Measurements from ENCODE around the gene FAM20A.

FAM20A gene

GRCh38 chr17:68519911-68520310, 81.3 kb downstream of the FAM20A start:
- TF ChIP-seq CTCF (IDR thresholded peaks at IDR 0.05): no peak

- TF ChIP-seq CTCF (IDR thresholded peaks at IDR 0.05): no peak
Observed at GRCh38 chr17:68518063-68518815, 82.9 kb downstream of the FAM20A start.

- no peak for TF ChIP-seq CTCF (IDR thresholded peaks at IDR 0.05)
Observed at GRCh38 chr17:68516732-68517131, 84.4 kb downstream of the FAM20A start.

GRCh38 chr17:68514831-68515635, 86.1 kb downstream of the FAM20A start:
- TF ChIP-seq CTCF (IDR thresholded peaks at IDR 0.05): no peak

- no peak for TF ChIP-seq CTCF (IDR thresholded peaks at IDR 0.05)
Observed at GRCh38 chr17:68513932-68514331, 87.2 kb downstream of the FAM20A start.

GRCh38 chr17:68512960-68513474, 88.2 kb downstream of the FAM20A start:
- no peak for TF ChIP-seq CTCF (IDR thresholded peaks at IDR 0.05)

- no peak for TF ChIP-seq CTCF (IDR thresholded peaks at IDR 0.05)
Observed at GRCh38 chr17:68512247-68512959, 88.8 kb downstream of the FAM20A start, which contains the start of gene PRKAR1A. PRKAR1A (plus strand) TSS chr17:68512430; CDS start chr17:68515400, 2,970 bp downstream.

All from LNCAP (cell line).